Osteocyte (in vitro differentiated cells): ENCODE results near the gene PPAN. TPM values are rescaled to one million over a fixed set of nuclear protein-coding genes. Genes with fewer than 3 reads are reported as not detected.

Experiments used
- DNase-seq: peaks from one replicate; pipeline ENCODE4 v3.0.0; 2021; ENCODE audit warnings: mixed read lengths; ENCODE audit not compliant: unreplicated experiment; ENCODE audit errors: extremely low spot score
- H3K27ac Mint-ChIP-seq: one replicate; pipeline ENCODE4 v1.8.0; 2021; ENCODE audit warnings: mild to moderate bottlenecking, mixed read lengths; ENCODE audit not compliant: unreplicated experiment
- H3K27me3 Mint-ChIP-seq: one replicate; pipeline ENCODE4 v1.8.0; 2021; ENCODE audit warnings: mixed read lengths; ENCODE audit not compliant: unreplicated experiment
- H3K36me3 Mint-ChIP-seq: one replicate; pipeline ENCODE4 v1.8.0; 2021; ENCODE audit warnings: mixed read lengths; ENCODE audit not compliant: unreplicated experiment
- H3K4me1 Mint-ChIP-seq: one replicate; pipeline ENCODE4 v1.8.0; 2021; ENCODE audit warnings: mixed read lengths; ENCODE audit not compliant: unreplicated experiment
- H3K4me3 Mint-ChIP-seq: one replicate; pipeline ENCODE4 v1.8.0; 2021; ENCODE audit warnings: mild to moderate bottlenecking, moderate library complexity, mixed read lengths; ENCODE audit not compliant: unreplicated experiment
- H3K9me3 Mint-ChIP-seq: one replicate; pipeline ENCODE4 v1.8.0; 2021; ENCODE audit warnings: mixed read lengths; ENCODE audit not compliant: unreplicated experiment
- CTCF ChIP-seq: fragments of 200-600 bp; sonication (generic); IDR thresholded peaks from 2 replicates; pipeline ENCODE4 v1.5.0; 2021; ENCODE audit warnings: antibody characterized with exemption, mild to moderate bottlenecking, moderate library complexity
- long read RNA-seq: library from polyadenylated mRNA; unstranded; transcript quantifications from one replicate; pipeline ENCODE4 v2.0.0, GENCODE V29; 2021
- total RNA-seq: library from RNA; stranded (reverse); gene quantifications from 2 replicates; pipeline ENCODE4 v1.2.1, GENCODE V29; 2021

Gene PPAN, protein sequence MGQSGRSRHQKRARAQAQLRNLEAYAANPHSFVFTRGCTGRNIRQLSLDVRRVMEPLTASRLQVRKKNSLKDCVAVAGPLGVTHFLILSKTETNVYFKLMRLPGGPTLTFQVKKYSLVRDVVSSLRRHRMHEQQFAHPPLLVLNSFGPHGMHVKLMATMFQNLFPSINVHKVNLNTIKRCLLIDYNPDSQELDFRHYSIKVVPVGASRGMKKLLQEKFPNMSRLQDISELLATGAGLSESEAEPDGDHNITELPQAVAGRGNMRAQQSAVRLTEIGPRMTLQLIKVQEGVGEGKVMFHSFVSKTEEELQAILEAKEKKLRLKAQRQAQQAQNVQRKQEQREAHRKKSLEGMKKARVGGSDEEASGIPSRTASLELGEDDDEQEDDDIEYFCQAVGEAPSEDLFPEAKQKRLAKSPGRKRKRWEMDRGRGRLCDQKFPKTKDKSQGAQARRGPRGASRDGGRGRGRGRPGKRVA
- total RNA-seq: 34.4 and 40.9 TPM in 2 replicates
- long read RNA-seq: 0 reads

DNA sequence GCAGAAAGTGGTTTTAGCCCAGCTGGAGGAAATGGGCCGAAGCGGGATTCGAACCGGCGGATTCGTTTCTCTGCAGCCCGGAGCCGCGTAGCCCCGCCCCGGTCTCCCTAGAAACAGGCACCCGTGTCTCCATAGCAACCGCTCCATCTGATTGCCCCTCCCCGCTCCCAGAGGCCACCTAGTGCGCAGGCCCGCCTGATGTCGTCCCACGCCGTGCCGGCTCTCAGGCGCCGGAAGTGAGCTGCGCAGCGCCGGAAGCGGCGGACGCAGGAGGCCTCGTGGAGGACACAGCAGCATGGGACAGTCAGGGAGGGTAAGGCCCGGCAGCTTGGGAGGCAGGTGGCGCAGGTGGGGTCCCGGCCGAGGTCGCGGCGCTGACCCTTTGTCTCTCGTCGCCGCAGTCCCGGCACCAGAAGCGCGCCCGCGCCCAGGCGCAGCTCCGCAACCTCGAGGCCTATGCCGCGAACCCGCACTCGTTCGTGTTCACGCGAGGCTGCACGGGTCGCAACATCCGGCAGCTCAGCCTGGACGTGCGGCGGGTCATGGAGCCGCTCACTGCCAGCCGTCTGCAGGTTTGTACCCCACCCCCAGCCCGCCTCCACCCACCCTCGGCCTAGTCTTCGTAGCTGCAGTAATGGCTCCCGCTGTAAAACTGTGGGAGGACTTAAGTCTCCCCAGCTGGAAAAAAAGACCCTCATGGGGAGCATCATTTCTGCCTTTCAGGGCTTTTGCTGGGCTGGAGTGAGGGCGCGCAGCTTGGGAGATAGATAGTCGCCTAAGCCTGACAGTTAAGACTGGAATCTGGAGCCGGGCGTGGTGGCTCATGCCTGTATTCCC lies at the start of gene PPAN:
TSS of gene PPAN (plus strand) at position 263 of the 837 bp plus-strand sequence. CDS start at position 296, 33 bp downstream.
- Mint-ChIP-seq H3K27me3 (no peaks in the 10 kb centered on the region), H3K36me3 (peaks cover 18% of the 10 kb centered on the region), H3K27ac (peak within 1 kb of the TSS; percentile 73), H3K4me3 (peak within 1 kb of the TSS; percentile 82), H3K4me1 (peaks cover 12% of the 10 kb centered on the region), H3K9me3 (no peaks in the 10 kb centered on the region)
- peak; percentile 99 for DNase-seq
- TF ChIP-seq CTCF: no peak

DNA sequence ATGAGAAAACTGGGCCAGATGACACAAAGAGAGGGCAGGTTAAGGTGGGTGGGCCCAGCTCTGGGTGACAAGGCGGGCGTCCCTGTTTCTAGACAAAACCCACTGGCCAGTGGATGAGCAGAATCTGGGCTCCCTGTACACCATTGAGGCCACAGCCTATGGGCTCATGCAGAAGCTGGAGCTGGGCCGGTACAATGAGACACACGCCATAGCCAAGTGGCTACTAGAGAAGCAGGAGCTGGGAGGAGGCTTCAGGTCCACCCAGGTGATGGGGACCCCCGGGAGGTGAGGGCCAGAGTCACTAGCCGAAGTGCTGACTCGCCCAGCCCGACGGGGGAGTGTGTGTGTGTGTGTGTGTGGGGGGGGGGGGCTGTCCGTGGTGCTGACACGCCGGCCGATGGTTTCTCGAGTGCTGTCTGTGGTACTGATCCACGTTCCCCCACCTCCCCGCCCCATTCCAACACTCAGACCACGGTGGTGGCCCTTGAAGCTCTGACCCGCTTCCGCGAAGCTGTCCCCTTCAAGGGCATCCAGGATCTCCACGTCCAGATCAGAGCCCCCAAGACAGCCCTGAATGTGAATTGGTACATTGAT lies 44.3 kb upstream of the PPAN start:
- no peaks in the 10 kb centered on the region for H3K36me3 Mint-ChIP-seq
- H3K4me1 Mint-ChIP-seq: no peaks in the 10 kb centered on the region
- peaks cover 24% of the 10 kb centered on the region for H3K27me3 Mint-ChIP-seq
- TF ChIP-seq CTCF: no peak
- H3K4me3 Mint-ChIP-seq: no peak overlapping the region
- no peak for DNase-seq
- H3K27ac Mint-ChIP-seq: no peak overlapping the region
- H3K9me3 Mint-ChIP-seq: no peaks in the 10 kb centered on the region

DNA sequence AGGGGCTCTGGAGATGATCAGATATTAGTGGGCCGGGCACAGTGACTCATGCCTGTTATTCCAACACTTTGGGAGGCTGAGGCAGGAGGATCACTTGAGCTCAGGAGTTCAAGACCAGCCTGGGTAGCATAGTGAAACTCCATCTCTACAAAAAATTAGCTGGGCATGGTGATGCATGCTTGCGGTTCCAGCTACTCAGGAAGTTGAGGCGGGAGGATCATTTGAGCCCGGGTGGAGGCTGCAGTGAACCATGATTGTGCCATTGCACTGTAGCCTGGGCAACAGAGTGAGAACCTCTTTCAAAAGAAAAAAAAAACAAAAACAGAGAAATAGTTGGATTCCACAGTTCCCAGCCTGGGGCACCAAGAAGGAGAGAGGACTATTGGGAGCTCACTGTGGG lies 38.0 kb upstream of the PPAN start:
- no peak for TF ChIP-seq CTCF
- no peaks in the 10 kb centered on the region for H3K36me3 Mint-ChIP-seq
- H3K27ac Mint-ChIP-seq: no peak overlapping the region
- no peaks in the 10 kb centered on the region for H3K9me3 Mint-ChIP-seq
- no peak overlapping the region for H3K4me3 Mint-ChIP-seq
- no peaks in the 10 kb centered on the region for H3K4me1 Mint-ChIP-seq
- DNase-seq: no peak
- peaks cover 20% of the 10 kb centered on the region for H3K27me3 Mint-ChIP-seq

DNA sequence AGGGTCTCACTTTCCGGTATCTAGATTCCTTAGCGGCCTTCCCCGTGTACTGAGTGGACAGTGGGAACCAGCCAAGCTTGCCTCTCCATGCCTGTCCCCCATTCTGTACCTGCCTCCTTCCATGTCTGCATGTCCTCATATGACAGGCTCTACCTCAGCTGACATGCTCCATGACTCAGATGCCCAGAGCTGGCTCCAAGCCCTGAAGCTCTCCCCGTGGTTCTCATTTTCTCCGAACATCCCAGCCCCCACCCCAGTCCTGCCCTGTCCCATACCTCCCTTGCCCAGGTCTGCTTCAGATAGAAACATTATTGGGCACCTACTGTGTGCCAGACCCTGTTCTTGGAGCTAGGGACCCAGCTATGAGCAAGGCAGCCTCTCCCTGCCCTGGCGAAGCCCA lies 37.1 kb upstream of the PPAN start:
- Mint-ChIP-seq H3K27ac (no peak overlapping the region), H3K4me3 (no peak overlapping the region), H3K9me3 (no peaks in the 10 kb centered on the region), H3K27me3 (peaks cover 14% of the 10 kb centered on the region), H3K4me1 (no peaks in the 10 kb centered on the region), H3K36me3 (no peaks in the 10 kb centered on the region)
- DNase-seq: no peak
- TF ChIP-seq CTCF: no peak
